ENCODE data around the gene IRAK1.

The IRAK1 gene

DNA sequence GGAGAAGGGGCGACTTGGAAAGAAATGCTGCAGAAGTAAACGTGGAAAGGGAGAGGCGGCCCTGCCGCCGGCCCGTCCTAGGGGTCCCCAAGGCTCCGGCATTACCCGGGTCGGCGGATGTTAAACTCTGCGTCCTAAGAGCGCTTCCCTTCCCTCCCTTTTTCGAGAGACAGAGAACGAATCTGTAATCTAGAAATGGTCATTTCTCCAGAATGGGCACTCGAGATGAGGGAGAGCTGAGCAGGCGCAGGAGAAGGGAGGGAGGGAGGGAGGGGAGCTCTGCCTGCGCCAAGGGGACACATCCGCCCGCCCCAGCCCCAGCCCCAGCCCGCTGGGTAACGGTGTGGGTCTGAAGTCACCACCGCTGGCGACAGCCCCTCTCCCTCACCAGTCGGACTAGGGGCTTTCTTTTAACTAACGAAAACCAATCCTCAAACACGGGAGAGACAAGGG is 49.8 kb downstream of the IRAK1 start:
- no peak for DNase-seq

GRCh38 chrX:153969125-153969903 is 50.4 kb downstream of the IRAK1 start:
- DNase-seq = no peak

DNA sequence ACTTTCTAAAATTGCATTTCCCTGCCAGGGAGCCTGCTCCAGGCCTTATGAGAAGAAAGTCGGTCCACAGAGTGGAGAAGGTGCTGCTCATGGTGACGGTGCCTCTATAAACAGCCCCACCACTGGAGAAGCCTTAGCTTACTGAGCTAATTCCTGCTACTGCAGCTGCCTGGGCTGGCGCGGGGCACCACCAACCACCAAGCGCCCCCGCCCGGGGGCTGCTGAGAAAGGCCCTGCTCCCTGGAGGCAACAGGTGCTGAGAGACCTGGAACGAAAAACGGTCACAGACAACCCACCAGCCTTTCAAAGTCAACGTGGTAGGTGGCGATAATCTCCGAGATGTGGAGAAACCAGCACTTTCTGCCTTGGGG is 51.0 kb downstream of the IRAK1 start:
- DNase-seq = no peak

DNA sequence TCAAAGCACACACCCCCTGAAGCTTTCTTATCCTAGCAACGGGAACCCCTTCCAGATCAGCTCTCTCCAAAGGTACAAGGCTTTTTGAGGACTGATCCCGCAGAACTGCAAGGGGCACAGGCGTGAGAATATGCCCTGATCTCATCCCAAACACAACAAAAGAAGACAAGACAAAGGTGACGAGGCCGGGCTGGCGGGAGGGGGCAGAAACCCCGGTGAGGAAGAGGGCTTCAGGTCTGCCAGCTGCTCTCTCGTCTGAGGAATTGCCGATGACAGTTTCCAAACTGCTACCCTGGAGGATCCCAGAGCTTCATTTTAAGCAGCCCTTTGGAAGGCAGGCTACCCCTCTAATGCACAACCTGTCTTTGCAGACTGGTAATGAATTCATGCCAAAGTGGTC is 51.4 kb downstream of the IRAK1 start:
- no peak for DNase-seq

DNA sequence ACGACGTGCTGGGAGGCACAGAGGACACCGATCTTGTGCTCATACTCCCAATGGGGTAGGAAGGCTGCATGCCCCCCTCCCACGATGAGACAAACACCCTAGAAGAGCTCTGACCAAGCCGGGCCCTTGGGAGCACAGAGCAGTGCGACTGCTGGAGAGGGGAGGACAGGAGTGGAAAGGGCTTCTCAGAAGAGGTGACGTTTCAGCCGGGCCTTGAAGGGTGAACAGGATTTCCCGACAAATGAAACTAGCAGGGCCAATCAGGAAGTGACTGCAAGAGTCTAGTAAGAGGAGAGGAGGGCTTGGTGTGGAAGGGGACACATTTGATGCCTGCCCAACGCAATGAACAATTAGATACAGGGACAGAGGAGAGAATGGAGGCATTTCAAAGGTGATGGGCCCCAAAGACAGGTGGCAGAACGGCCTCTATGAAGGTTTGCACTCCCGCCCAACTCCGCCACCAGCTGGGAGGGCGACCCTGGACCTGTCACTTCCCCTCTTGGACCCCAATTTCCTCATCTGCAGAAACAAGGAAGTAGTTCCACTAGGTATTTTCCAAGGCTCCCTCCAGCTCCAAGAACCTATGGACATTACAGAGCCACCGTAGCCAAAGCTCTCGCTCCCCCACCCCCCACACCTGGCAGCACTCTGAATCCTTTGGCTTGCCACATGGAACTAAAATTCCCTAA is 52.0 kb downstream of the IRAK1 start:
- no peak for DNase-seq

DNA sequence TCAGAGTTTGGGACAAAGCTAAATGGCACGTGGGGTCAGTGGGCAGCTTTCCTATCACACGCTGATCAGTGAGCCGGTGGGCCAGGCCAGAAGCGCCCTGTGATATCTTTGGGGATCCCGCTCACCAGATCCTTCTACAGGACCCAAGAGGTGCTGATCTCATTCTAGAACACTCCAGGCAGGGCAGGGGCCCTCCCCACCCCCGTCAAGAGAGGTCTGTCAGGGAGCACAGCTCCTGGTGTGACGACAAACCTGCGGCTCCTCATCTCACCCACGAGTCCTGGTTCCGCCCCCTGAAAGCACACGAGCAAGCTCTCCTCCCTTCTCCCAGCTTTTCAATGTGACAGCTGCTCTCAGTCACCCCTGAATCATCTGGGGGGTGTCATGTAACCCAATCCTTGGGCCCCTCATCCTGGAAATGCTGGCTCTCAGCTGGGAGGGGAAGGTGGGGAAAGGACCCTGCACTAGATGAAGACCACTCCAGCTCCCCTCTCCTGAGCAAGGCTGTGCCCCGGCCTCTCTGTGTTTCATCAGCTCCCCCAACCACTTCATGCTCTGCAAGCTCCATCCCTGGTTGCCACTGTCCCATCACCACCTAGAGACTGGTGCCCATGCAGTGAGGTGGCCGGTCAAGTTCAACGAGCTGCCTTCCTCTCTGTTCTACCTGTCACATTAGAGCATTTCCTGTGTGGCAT is 52.7 kb downstream of the IRAK1 start:
- DNase-seq = no peak

GRCh38 chrX:153966283-153966688 is 53.4 kb downstream of the IRAK1 start:
- no peak for DNase-seq

DNA sequence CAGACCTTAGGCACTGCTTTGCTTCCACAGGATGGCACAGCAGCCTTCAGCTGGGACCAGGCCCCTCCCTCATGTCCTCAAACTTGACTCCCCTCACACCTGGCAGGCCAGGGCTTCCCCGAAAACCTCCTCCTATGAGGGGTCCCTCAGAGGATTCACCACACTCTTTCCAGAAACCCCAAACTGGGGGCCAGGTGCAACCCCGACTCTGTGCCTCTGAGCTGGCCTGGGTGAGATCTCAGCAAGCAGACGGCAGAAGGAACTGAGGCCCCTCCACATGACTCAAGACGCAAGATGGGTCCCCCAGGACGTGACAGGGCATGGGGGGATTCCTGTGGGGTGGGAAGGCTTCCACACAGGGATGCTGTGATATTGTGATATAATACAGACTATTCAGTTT is 54.3 kb downstream of the IRAK1 start:
- DNase-seq = no peak

DNA sequence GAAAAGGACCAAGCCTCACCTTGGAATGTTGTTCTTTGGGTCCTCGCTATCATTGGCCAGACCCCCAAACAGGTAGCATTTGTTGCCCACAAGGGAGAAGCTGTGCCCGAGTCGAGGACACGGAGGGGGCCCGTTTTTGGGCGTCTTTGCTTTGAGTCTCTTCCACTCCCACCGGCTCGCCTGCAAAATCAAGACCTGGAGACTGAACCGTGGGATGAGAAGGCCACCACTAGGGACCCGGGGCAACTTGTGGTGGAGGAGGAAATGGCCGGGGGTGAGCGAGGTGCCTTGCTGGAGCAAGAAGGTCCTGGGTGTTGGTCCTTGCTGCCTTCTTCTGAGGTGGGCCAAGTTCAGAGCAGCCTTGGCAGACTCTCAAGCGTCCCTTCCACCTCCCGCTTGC is 55.6 kb downstream of the IRAK1 start:
- DNase-seq = no peak

GRCh38 chrX:153963546-153963945 is 56.2 kb downstream of the IRAK1 start:
- no peak for DNase-seq

GRCh38 chrX:153961292-153961691 is 58.4 kb downstream of the IRAK1 start:
- no peak for DNase-seq

DNA sequence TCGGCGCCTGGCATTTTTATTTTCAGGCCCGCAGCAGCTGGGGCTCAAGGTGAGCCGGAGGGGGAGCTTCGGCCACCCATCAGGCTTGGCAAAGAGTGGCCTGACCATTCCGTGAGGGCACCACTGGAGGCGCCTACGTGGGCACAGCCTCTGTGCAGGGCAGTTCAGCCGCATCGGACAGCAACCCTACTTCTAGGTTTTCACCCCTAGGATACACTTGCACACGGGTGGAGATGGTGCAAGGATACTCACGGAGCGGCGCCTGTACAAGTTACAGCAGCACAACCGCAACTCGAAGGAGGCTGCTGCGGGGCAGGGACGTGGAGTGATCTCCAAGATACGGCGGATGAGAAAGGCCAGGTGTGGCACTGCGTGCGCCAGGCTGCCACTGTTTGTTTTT is 58.9 kb downstream of the IRAK1 start:
- DNase-seq = no peak

Data from NCI-H446 treated with DMSO at 0.1 percent for 48 hours (cell line).